GM19238 (cell line): ENCODE measurements around the gene RASA3.
"Not testable (repeated sequence)": the region's sequence is repeated elsewhere in the genome, so short reads cannot be mapped to it uniquely, and the experiment has no call there.

ENCODE experiments used
- DNase-seq: peaks from one replicate; pipeline ENCODE4 v3.0.0; 2011; ENCODE audit warnings: low spot score; ENCODE audit not compliant: insufficient read length

Gene RASA3

DNA sequence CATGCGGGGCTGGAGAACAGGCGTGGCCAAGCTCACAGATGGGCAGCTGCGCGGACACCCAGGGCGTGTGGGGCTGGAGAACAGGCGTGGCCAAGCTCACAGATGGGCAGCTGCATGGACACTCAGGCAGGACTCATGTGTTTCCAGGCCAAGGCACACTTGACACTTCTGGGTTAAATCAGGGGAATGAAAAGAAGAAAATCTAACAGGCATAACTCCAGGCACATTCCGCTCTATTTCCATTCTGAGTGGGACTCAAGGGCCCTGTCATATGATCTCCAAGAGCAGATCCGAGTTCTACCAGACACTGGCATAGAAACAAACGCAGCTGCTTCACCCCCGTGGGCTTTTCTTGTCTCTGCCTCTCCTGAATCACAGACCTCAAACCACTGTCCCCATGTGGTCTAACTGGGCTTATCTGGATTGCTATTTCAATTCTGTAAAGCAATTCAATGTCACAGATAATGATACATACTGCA is 141.2 kb downstream of the RASA3 start:
- DNase-seq: no peak

DNA sequence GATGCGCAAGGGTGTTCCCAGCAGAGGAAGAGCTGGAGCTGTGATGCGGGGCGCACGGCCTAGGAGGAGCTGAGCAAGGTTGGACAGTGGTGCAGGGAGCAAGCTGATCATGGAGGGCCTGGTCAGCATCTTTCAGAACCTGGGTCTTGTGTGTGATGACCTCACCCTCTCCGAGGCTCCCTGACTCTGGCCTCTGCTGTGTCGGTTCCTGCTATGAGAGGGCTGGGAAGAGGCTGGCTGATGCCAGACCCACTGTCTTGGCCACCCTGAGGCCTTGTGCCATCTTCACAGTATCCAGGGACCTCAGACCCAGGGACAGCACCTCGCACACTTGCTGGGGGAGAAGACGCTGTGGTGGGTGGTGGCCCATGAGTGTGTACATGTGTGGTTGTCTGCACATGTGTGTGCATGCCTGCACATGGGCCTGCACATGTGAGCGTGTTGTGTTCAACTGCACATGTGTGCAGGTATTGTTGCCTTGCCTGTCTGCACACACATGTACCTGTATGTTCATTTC is 142.0 kb downstream of the RASA3 start:
- DNase-seq: no peak

DNA sequence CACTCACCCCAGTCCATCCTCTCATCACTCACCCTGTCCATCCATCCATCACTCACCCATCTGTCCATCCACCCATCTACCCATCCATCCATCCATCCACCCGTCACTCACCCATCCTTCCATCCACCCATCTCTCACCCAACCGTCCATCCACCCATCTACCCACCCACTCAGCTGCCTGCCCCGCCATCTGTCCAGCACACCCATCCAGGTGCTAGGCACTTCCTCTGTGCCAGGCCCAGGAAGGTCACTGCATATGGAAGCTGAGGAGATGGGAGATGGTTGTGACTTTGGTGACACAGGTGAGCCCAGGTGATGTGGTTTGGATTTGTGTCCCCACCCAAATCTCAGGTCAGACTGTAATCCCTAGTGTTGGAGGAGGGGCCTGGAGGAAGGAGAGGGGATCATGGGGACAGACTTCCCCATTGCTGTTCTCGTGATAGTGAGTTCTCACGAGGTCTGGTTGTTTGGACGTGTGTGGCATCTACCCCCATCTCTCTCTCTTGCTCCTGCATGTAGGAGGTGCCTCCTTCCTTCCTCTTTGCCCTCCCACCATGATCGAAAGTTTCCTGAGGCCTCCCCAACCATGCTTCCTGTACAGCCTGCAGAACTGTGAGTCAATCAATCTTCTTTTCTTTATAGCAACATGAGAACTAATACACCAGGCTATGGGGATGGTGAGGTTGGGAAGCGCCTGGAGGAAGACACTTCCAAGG is 142.7 kb downstream of the RASA3 start:
- DNase-seq: no peak

GRCh38 chr13:113988859-113989258 is 143.6 kb downstream of the RASA3 start:
- DNase-seq: not testable (repeated sequence)

DNA sequence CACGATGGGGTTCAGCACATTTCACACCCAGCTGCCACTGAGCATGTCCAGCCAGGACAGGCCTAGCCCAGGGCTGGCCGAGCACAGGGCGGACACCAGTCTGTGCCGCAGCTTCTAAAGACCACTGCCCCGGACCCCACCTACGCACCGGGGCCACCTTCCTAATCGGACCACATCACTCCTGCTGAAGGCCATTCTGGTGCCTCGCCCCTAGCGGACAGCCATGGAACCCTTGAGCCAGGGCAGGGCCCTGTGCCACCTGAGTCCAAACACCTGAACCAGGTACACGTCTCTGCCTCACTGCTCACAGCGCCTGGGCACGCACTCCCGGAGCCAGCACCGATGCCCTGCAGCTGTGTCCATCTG is 150.1 kb downstream of the RASA3 start:
- no peak for DNase-seq

DNA sequence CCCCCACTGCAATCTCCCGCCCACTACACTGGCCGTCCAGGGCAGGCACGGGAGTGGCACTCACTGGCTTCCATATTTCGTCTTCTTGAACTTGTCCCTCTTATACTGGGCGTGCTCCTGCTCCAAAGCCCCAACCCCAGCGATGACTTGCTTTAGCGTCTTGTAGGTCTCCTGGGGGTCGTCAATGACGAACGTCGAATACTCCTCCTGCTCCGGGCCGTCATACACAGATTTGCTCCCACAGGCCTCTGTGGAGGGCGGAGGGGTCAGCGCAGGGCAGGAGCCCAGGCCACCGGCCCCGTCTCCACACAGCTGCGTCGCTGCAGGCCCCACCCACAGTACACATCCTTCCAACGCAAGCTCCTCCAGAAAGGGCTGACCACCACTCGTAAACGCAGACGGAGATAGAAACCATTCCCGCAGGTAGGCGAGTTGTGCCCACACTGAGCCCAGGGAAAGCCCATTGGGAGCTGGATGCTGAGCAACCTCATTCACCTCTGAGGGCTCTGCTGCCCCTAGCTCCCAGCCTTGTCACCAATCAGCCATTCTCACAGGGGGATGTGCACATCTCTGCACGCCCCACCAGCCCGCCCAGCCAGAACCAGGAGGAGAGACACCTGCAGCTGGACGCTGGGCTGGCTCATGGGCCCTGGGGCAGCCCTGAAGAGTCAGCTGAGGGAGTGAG is 150.7 kb downstream of the RASA3 start:
- DNase-seq: no peak

DNA sequence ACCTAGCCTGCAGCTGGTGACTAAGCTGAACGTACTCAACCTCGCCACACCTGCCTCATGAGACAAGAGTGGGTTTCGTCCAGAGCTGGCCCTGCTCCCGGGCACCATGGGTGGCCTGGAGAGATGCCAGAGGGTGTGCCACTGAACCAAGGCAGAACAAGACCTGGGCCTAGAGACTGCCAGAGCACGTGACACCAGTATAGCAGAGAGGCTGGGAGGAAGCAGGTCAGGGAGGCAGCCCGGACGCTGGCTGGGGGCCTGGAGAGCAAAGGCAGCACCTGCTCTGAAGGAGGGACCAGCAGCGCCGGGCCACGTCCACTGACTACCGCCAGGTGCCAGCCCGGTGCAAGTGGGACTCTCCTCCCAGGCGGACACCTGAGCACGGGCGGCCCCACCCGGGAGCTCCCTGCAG is 151.2 kb downstream of the RASA3 start:
- no peak for DNase-seq

GRCh38 chr13:113980489-113981064 is 151.8 kb downstream of the RASA3 start:
- no peak for DNase-seq

- no peak for DNase-seq
Observed at GRCh38 chr13:113979791-113980471, 152.5 kb downstream of the RASA3 start.

- no peak for DNase-seq
Observed at GRCh38 chr13:113978741-113979481, 153.5 kb downstream of the RASA3 start.

DNA sequence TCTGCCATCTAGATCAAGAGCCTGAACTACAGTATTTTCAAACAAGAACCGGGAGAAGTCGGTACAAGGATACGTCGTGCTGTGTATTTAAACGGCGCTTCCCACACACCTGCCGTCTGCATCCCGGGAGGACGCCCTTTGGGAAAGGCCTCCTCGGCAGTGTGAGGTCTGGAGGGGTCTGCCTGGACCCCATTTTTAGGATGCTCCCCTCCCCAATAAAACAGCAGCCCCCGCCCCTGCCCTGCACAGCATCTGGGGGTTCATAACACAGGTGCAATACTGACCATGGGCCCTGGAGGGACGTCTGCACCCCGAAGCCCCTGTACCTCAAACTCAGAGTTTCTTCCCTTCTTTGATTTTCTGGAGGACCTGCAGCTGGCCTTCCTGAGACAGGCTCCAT is 154.4 kb downstream of the RASA3 start:
- DNase-seq: no peak

DNA sequence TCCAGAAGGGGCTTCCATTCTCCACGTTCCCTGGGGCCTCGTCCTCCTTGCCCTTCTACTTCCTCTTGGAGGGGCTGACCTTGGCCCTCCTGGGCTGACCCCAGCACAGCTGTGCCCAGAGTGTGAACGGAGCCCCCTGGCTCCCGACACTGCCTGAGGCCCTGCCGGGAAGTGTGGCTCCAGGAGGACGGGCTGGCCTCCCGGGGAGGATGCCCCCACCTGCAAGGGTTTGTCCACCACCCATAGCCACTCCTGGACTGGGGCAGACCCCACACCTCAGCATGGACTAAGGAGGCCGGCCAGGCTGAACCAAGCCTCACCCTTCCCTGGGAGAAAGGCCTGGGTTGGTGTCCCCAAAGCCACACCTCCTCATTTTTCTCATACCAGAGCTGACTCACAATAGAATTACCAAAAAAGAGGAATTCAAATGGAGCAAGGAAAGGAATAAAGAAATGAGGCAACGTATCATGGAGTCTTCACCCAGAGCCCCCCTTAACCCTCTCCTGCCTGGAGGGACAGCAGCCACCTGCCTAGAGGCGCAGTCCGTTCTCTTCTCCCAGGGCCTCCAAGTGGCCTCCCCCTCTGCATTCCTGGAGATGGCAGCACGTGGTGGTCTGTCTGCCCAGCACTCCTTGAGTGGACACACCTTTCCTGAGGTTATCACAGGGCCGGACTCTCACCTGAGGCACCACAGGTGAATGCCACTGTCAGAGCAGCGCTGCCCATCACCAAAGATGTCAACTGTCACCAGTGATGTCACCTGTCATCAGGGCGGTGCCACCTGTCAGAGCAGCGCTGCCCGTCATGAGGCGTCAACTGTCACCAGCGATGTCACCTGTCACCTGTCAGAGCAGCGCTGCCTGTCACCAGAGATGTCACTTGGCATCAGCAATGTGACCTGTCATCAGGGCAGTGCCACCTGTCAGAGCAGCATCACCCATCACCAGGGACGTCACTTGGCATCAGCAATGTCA is 155.4 kb downstream of the RASA3 start:
- no peak for DNase-seq

- no peak for DNase-seq
Observed at GRCh38 chr13:113975416-113975815, 157.0 kb downstream of the RASA3 start.

- no peak for DNase-seq
Observed at GRCh38 chr13:113974304-113975281, 157.8 kb downstream of the RASA3 start.

GRCh38 chr13:113973218-113974164 is 158.9 kb downstream of the RASA3 start, which contains the start of gene C13orf46:
C13orf46 (minus strand) TSS chr13:113974076; CDS start chr13:113973997, 79 bp downstream.
- DNase-seq: no peak

DNA sequence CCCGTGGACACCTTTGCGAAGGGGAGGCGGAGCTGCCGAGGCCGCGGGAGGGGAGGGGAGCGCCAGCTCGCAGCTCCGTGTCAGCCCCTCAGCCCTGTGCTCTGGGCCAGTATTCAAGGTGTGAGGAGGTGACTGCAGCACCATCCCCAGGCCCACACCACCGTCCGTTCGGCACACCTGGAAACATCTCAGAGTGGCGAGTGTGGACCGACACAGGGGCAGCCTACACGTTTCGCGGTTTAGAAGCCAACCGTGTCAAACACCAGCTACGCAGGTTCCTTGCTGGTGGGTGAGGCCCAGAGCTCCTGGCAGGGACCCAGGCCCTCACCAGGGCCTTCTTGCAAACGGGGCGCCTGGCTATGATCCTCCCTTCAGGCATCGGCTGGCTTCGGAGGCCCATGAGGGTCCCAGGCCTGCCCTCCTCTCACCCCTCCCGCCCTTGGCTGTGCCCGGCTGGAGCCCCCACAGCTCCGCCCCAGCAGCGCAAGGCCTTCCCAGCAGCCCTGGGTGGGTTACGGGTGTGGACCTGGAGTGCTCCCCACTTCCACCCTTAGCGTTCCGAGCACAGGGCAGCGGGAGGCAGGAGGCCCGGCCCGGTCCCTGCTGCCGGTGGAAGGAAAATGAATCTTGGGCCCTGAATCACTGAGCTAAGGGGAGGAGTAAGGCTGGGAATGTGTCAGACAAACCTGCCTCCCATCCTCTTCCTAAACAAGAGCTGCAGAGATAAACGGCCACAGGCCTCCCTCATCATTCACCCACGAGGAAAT is 159.8 kb downstream of the RASA3 start:
- DNase-seq: no peak
